Activated CD4-positive, alpha-beta T cell treated with anti-CD3 and anti-CD28 coated beads, Interleukin-2, amount 50 U/mL, for 4 hours (primary cell): ENCODE measurements around the gene PRDM16.

Source experiments
- DNase-seq, 2 experiments: peaks; one replicate each; pipeline ENCODE4 v3.0.0-alpha.2; 2020

PRDM16 gene

DNA sequence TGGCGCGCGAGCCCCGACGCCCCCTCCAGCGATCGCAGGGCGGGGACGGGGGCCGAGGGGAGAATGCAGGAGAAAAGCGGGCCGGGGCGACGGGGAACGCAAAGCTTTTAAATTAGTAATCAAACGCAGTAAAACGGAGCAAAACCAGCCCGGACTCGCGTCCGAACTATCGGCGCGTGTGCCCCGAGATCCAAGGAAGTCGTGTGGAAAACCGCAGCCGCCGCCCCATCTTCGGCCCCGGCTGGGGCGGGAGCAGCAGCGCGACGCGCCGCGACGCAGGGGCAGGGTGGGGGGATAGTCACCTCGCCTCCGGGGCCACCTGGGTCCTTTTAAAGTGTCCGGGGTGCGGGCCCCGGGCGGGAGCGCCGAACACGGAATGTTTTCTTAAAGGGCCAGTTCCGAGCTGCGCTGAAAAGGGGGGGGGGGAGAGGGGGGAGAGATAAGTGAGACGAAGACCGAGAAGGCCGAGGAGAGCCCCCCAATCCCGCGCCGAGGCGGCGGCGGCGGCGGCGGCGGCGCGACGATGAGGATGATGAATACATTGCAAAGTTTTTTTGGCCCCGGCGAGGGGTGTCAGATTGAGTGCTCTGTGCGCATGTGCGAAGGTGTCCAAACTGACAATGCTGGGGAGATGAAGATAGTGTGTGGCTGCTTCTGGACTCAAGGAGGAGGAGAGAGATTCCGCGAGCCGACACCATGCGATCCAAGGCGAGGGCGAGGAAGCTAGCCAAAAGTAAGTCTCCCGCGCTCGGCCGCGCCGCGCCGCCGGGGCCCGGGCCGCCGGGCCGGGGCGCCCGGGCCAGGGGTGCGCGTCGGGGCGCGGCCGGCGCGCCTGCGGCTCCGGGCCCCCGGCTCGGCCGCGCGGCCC lies at the start of gene PRDM16:
TSS of gene PRDM16 (plus strand) at position 640 of the 868 bp plus-strand sequence. CDS start at position 697, 57 bp downstream.
- DNase-seq = no peak

GRCh38 chr1:3019516-3020051 lies 49.4 kb upstream of the PRDM16 start:
- no peak for DNase-seq

- DNase-seq = no peak
Measured at GRCh38 chr1:3020263-3020909, 48.6 kb upstream of the PRDM16 start.

DNA sequence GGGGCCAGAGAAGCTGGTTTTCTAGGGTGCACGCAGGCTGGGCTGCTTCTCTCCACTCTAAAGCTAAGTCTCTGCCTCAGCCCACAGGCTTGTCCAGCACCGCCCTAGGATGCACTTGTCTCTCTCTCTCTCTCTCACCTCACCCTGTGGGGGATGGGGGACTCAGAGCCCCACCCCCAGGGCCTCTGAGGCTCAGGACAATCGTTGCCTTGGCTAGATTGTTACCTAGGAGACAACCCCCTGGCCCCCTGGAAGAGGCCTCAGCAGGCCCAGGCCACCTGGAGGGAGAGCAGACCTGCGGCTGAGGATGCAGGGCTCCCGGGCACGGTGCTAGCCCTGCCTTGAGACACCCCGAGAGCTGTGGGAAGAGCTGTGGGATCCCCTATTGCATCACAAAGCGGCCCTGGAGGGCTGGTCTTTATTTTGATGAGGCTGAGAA lies 47.8 kb upstream of the PRDM16 start, which contains the start of gene ACTRT2:
TSS of gene ACTRT2 (plus strand) at position 235 of the 439 bp plus-strand sequence. CDS start 220 bp downstream, outside the sequence.
- no peak for DNase-seq

DNA sequence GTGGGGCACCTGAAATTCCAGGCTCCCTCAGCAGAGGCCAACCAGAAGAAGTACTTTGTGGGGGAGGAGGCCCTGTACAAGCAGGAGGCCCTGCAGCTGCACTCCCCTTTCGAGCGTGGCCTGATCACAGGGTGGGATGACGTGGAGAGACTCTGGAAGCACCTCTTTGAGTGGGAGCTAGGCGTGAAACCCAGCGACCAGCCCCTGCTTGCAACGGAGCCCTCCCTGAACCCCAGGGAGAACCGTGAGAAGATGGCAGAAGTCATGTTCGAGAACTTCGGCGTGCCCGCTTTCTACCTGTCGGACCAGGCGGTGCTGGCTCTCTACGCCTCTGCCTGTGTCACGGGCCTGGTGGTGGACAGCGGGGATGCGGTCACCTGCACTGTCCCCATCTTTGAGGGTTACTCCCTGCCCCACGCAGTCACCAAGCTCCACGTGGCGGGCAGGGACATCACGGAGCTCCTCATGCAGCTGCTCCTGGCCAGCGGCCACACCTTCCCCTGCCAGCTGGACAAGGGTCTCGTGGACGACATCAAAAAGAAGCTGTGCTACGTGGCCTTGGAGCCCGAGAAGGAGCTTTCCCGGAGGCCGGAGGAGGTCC lies 47.1 kb upstream of the PRDM16 start:
- no peak for DNase-seq

DNA sequence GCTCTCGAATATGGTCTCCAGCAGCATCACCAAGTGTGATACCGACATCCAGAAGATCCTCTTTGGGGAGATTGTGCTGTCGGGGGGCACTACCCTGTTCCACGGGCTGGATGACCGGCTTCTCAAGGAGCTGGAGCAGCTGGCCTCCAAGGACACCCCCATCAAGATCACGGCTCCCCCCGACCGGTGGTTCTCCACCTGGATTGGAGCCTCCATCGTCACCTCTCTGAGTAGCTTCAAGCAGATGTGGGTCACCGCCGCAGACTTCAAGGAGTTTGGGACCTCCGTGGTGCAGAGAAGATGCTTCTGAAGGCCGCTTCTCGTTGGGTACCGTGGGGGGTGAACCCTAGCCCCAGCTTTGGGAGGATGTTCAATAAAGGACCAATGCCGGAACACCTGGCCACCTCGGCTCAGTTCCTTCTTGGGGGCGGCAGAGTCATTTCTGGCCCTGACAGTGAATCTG lies 46.5 kb upstream of the PRDM16 start:
- no peak for DNase-seq

GRCh38 chr1:3022976-3023375 lies 46.0 kb upstream of the PRDM16 start:
- DNase-seq = no peak

GRCh38 chr1:3024019-3024418 lies 45.0 kb upstream of the PRDM16 start:
- no peak for DNase-seq

- no peak for DNase-seq
Measured at GRCh38 chr1:3024588-3024987, 44.4 kb upstream of the PRDM16 start.

GRCh38 chr1:3026124-3026523 lies 42.9 kb upstream of the PRDM16 start:
- no peak for DNase-seq

DNA sequence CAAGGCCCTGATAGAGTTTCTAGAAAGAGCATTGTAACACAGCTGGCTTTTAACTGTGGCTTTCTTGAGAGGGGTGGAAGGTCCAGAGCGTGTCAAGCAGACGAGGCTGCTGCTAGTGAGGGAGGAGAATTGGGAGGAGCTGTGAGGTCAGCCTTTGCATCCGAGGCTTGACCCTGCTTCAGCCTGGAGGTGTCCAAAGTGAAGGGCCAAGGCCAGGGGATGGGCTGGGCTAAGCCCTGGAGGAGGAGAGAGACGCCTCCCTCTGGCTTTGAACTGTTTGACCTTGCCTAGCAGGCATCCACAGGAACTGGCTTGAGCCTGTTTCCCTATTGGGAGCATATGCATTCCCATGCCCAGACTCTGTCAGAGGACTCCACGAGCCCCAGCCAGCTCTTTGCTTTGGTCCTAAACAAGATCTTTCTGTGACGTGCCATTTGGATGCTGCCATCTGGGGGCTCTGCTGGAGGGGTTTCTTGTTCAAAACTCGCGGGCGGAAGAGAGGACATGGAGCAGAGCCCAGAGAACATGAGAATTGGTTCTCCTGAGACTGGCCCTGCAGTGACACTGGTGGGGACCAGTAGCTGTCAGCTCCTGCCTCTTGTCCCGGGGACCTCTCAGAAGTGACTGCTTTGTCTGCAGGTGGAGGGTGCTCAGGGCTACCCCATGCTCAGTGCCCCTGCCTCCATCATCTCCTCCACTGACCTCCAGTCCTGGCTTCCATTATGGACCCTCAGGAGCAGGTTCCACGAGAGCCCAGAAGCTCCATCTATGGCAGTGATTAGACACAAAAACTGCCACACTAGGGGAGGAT lies 42.2 kb upstream of the PRDM16 start:
- DNase-seq = no peak

DNA sequence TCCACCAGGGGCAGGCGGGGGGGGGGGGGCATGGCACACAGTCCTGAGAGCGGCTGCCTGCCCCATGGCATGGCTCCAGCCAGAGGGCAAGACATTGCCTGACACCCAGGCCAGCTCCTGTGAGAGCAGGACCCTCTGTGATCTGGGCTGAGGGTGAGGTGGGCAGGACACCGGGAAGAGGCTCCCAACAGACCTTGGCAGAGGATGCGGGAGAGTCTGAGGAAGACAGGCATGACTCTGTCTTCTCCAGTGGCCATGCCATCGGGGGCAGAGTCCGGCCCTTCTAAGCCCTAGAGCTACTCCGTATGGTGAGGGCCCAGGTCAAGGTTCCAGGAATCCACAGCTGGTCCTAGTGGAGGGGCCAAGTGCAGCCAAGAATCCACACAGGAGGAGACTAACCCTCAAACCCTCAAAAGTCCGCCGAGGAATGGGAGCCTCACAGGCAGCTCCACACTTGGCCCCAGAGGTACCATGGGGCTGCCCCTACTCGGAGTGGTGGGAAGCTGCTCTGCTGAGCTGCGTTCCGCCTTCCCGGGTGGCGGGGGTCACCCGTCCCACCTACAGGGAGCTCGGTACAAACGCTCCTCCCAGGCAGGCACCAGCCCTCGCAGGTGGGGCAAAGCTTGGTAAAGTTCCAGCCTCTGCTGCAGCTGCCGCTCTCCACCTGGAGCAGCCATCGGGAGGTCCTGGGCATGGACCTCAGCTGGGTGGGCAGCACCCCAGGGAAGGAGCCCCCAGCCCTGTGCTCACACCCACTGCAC lies 41.2 kb upstream of the PRDM16 start:
- DNase-seq = no peak

DNA sequence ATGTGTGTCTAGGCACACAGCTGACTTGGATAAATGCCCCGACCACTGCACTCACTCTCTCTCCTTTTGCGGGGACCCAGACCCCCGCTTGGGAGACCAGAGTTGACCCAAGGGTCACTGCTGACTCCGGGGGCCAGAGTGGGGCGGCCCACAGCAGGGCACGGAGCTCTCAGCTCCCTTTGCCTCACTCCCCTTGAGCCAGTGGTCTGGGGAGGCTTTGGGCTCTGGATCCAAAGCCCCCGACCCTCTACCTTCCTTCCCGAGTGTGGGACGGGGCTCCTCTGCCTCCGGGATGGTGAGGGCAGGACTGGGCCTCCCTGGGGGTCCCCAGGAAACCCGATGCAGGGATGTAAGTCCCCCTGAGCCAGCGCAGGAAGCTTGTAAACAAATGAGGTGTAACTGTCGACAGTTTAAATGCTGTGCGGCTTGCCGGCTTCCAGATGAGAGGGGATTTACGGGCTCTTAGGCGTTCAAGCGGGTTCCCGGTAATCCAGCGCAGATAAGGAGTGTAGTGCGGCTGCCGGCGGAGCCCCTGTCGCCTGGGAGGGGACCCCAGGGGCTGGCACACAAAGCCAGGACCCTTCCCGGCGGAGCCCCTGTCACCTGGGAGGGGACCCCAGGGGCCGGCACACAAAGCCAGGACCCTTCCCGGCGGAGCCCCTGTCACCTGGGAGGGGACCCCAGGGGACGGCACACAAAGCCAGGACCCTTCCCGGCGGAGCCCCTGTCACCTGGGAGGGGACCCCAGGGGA lies 40.3 kb upstream of the PRDM16 start:
- no peak for DNase-seq

DNA sequence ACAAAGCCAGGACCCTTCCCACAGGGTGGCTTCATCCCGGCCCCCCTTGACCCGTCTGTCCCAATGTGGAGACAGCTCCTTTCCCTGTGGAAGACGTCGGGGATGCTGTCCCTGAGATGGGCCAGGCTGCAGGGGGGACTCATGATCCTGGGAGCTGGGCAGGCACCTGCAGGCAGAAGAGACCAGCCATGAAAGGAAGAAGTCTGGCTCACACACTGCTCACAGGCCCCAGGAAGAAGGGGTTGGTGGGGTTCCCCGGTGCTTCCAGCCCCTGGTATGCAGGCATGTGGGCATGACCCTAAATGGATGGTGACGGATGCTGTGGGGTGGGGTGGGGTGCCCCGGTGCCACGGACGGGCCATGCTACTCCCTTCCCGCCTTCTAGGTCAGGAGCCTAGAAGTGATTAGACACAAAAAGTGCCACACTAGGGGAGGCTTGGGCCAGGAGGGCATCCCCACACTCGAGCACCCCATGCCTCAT lies 39.5 kb upstream of the PRDM16 start:
- DNase-seq = no peak

DNA sequence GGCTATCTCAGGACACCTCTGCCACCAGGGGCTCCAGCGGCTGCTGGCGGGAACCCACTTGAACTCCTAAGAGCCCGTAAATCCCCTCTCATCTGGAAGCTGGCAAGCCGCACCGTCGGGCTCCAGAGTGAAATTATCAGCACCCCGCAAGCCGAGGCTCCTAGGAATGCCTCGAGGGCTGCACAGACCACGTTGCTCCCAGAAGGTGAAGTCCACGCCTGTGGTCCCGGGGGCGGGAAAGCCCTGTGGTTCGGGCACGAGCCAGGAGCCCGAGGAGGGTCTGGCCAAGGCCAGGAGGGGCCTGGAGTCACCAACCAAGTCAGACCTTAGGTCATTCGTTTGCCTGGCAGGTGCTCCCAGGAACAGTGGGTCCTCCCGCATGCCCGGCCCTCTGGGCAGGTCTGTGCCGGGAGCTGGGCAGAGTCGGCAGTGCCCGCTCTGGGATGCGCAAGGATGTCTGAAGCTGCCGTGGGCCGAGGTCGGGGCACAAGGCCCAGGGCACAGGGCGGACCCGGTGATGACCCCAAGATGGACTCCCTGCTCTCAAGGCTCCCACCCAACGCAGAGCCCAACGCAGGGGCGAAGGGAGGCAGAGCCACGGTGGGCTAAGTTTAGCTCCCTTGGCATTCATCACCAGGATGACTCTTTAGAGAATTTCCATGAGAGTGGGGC lies 38.9 kb upstream of the PRDM16 start:
- DNase-seq = no peak

- DNase-seq = no peak
Measured at GRCh38 chr1:3030663-3031381, 38.2 kb upstream of the PRDM16 start.

DNA sequence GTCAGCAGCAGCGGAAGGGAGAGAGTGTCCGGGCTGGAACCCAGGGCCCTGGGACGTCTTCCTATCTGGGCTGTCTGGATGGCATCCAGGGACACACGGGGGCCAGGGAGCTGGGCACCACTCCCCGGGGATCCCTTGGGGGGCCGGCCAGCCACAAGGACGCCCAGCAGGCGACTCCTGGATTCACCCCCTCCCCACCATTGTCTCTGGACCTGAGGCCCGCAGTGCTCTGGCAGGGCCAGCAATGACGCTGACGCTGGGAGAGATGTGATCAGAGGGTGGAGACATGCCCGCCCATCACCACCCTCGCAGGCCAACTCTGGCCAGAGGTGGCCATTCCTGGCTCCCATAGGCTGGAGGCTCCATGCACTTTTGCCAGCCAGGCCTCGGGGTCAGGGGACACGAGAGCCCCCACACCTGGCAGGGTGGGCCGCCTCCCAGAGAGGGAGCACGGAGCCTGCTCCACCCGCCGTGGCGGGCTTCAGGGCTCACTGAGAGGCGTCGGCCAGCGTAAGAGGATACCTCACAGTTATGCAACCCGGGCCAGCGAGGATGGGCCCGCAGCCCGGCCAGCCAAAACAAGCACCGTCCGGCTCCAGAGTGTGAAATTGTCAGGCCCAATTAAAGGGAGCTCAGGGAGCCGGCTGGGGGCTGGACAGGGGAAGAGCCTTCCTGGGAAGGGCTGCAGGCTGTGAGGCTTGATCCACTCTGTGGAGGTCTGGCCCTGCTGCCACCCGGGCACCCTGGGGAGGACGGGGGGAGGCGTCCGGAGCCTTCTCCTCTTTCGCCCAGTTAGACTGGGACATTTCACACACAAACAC lies 37.4 kb upstream of the PRDM16 start:
- no peak for DNase-seq

DNA sequence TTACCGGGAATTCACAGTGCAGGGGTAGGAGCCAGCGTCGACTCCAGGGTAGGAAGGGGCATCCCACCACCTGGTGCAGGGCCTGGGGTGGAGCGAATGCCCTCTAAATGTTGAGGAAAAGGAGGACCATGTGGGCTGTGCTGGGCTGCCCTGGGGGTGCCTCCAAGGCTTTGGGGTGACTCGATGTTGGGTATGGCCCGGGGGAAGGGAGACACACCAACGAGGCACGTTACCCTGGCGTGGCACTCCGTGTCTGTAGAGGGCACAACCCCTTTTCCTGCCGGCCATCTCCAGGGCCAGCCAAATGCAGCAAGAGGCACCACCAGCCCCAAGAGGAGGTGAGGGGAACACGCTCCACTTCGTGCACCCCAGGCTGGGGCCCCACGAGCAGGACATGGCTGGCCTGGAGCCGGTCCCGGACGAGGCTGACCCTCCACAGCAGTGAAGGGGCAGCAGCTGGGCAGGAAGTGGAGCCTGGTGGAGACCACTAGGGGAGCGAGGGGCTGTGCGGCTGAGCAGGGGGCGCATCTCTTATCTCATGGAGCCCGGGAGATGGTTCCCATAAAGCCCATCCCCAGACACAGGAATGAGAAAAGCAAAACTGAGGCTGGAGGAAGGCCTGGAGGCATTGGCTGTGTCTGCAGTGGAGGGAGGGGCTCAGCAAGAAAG lies 36.5 kb upstream of the PRDM16 start:
- no peak for DNase-seq
